ENCODE results near the gene SLC26A4.

SLC26A4 gene

DNA sequence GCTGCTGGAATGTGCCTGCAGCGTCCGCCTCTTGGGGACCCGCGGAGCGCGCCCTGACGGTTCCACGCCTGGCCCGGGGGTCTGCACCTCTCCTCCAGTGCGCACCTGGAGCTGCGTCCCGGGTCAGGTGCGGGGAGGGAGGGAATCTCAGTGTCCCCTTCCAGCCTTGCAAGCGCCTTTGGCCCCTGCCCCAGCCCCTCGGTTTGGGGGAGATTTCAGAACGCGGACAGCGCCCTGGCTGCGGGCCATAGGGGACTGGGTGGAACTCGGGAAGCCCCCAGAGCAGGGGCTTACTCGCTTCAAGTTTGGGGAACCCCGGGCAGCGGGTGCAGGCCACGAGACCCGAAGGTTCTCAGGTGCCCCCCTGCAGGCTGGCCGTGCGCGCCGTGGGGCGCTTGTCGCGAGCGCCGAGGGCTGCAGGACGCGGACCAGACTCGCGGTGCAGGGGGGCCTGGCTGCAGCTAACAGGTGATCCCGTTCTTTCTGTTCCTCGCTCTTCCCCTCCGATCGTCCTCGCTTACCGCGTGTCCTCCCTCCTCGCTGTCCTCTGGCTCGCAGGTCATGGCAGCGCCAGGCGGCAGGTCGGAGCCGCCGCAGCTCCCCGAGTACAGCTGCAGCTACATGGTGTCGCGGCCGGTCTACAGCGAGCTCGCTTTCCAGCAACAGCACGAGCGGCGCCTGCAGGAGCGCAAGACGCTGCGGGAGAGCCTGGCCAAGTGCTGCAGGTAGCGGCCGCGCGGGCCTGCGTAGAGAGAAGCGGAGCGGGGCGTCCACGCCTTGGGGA is 645 bp downstream of the SLC26A4 start:
- DNase-seq: peak; percentile 73

- no peak for DNase-seq
Measured at GRCh38 chr7:107661865-107662379, 1.3 kb downstream of the SLC26A4 start.

GRCh38 chr7:107663196-107663595 is 2.6 kb downstream of the SLC26A4 start:
- no peak for DNase-seq

DNA sequence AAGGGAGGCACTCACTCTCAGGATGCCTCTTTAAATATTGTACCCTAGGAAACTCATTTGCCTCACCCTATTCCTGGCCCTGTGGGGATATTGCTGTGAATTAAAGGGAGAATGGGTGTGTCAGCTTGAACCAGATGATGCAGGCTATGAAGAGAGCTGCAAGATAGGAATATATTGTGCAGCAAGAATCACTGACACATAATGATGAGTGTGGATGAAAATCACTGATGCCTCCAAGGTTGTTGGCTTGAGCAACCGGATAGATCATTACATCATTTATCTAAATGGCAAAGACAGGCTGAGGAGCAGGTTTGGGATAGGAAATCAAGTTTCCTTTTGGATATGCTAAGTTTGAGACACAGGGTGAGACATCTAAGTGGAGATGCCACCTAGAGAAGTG is 6.2 kb downstream of the SLC26A4 start:
- DNase-seq: no peak

DNA sequence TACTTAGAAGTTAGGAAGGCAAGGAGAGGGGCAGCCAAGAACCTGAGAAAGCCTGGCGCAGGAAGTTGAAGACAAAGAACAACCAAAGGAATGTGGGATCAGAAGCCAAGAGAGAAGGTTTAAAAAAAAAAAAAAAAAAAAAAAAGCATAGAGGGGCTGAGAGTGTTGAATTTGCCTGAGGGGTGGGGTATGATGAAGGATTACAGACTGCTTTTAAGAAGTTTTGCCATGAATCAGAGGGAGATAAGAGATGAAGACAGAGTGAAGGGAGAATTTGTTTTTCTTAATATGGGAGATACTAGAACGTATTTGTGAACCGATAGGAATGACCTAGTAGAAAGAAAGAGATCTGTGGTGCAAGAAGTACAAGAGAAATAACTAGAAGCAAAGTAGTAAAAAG is 6.7 kb downstream of the SLC26A4 start:
- DNase-seq: no peak

- DNase-seq: no peak
Measured at GRCh38 chr7:107668296-107668695, 7.7 kb downstream of the SLC26A4 start.

- no peak for DNase-seq
Measured at GRCh38 chr7:107672183-107672582, 11.6 kb downstream of the SLC26A4 start.

DNA sequence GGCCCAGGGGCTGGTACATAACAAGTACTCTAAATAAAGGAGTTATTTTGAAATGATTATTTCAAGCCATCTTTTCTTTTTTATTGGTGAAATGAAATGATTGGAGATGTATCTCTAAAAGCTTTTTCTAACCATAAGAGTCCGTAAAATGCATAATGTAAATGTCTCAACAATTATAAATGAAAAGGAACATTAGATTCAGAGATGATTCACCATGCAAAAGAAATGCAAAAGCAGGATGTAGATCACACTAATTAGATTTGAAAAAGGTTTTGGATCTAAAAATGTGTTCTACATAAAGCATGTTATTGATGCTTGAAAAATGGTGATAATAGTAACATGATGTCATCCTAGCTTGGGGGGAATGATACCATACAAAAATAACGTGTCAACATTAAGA is 15.6 kb downstream of the SLC26A4 start:
- no peak for DNase-seq

- DNase-seq: no peak
Measured at GRCh38 chr7:107678110-107678753, 17.6 kb downstream of the SLC26A4 start.

DNA sequence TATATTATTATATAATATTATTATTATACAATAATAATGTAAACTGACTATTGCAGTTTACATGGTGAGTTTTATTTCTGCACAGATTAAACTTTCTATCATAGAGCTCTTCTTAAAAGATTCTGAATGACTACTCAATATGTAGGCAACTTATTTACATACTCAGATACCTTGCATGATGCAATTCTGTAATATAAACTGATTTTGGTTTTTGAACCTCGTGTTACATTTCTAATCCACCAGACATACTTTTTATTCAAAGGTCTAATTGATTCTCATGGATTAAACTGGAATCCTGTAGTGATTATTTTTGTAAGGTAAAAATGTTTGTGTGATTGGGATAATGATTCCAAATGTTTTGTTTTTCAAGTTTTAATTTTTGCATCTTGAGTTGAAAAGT is 19.9 kb downstream of the SLC26A4 start:
- DNase-seq: no peak

DNA sequence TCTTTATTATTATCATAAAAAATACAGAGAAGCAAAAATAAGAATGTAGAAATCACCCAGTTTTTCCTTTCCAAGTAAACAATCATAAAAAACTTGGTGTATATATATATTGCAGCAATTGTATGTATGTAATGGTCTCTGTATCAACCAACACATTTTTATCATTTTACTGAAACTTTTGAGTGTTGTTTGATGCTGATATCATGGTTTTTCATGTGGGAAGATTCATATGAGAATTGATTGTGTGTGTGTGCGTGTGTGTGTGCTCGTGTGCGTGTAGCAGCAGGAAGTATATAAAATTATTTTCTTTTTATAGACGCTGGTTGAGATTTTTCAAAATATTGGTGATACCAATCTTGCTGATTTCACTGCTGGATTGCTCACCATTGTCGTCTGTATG is 22.3 kb downstream of the SLC26A4 start:
- DNase-seq: no peak

- DNase-seq: no peak
Measured at GRCh38 chr7:107684287-107684686, 23.7 kb downstream of the SLC26A4 start.

DNA sequence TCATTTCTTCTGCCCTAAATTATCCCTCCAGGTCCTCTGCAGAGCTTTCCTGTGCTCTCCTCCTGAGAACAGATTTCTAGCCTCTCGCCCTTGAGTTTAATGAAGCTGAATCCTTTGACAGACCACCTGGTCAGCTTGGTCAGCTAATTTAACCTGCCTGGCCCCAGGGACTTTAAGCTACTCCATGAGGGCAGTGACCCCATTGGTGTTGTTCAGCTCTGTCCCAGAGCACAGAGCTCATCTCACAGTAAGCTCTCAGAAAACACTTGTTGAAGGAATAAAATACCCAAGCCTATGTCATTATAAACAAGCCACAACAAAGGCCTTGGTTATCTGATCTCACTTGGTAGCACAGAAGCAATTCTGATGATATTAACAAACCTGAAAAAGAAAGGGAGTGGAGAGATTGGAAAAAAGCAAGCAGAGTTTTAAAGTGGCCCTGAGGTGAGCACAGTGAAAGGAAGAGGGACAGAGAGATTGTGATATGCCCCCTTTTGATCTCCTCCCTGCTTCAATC is 24.4 kb downstream of the SLC26A4 start:
- DNase-seq: no peak

DNA sequence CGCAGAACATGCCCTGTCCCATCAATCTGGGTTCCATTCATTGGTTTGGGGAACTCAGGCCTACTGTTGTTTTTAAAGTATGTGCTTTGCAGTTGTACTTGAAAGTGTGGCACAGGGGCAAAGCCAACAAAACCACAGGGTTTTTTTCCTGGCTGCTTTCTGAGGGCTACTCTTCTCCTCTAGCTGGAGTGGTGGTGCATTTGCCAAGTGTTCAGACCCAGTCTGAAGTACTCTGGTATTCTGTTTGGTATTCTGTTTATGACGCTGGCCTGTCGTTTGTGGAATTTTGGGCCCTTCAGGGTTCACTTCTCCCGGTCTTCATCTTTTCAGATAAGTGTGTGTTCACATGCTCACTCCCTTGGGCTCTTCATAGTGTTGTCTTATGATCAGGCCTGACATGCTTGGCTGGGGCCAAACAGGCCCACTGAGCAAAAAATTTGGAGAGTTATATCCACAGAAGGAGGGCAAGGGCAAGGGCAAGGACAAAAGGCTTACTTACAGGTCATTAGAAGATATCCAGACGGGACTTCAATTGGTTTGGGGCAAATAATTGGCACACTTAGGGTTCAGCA is 26.3 kb downstream of the SLC26A4 start:
- no peak for DNase-seq

- no peak for DNase-seq
Measured at GRCh38 chr7:107687656-107688055, 27.0 kb downstream of the SLC26A4 start.

GRCh38 chr7:107689553-107689952 is 28.9 kb downstream of the SLC26A4 start:
- no peak for DNase-seq

DNA sequence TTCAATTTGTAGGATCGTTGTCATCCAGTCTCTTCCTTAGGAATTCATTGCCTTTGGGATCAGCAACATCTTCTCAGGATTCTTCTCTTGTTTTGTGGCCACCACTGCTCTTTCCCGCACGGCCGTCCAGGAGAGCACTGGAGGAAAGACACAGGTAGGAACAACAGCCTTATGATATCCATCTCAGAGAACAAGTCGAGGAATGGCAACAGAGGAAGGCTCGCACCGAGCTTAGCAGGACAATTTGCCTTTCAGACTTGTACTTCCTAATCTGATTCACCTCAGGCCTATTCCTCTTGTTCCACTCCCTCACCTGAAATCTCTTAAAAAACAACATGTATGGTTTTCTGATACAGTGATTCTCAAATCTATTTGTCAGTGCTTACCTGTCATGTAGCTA is 29.5 kb downstream of the SLC26A4 start:
- no peak for DNase-seq

- DNase-seq: no peak
Measured at GRCh38 chr7:107690611-107691010, 30.0 kb downstream of the SLC26A4 start.

GRCh38 chr7:107691716-107692115 is 31.1 kb downstream of the SLC26A4 start:
- no peak for DNase-seq

DNA sequence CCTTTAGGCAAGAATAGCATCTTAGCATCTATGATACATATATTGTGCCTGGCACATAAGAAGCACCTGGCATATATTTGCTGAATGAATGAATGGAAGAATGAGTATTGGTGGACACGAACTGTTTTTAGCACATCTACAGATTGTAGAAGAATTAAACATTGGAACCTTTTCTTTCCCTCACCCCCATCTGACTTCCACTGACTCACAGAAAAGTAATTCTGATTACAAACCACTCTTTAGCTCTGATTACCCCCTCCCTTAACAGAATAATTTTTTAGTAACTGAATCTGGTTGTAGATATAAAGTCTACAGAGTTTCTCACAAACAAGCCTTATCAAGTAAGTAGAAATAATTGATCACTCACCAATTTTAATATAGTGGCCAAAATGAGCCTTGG is 31.9 kb downstream of the SLC26A4 start:
- no peak for DNase-seq

DNA sequence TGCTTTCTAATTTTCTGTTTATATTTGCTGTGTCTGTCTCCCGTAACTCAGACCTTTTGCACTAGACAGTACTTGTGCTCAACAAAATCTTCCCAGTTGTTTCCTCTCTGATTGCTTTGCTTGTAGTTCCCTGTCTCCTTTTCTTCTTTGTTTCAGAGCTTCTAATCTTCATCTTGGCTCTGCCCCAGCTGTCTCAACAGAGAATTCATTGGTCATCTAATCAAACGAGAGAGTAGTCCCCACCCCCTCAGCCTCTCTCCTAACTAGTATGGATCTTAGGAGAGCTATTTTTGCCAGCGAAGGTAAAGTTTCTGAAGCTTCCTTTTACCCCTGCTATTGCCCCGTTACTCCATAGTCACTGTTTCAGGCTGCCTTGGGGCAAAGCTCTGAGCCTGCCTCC is 32.8 kb downstream of the SLC26A4 start:
- DNase-seq: no peak

DNA sequence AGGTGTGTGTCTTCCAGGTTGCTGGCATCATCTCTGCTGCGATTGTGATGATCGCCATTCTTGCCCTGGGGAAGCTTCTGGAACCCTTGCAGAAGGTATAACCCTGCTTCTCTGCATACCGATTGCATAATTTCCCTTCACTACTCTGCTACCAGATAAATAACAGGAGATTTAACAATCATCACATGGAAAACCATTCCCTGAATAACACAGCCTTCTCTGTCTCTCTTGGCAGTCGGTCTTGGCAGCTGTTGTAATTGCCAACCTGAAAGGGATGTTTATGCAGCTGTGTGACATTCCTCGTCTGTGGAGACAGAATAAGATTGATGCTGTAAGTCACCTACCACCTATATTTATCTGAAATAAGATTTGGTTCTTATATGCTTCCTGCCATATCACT is 33.8 kb downstream of the SLC26A4 start:
- DNase-seq: no peak

DNA sequence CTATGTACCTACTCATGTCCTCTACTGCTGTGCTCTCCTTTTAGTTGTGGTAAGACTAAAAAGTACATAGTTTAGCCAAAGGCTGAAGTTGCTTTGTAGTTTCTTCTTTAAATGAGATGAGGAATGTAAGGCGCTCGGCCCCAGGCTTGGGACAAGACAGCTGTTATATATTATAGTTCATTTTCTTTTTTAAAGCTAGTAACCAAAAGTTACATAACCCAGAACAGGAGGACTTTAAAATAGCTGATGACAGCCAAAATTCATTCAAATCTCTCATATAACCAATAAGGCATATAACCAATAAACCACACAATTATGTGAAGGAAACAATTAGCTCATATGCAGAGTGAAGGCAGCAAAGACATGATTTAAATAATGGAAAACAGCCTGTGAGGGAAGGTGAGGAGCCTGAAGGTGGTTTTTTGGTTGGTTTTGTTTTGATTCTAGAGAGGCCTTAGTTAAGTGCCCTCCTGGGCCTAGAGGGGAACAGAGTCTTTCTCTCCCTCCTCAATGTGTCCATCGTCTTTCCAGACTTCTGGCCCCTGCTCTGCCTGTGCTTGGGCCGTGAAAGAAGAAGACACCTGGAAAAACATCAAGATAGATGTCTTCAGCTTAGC is 35.8 kb downstream of the SLC26A4 start:
- DNase-seq: no peak
